Neural progenitor cell (in vitro differentiated cells): ENCODE results near the gene SYDE2. TPM values are rescaled to one million over a fixed set of nuclear protein-coding genes. Genes with fewer than 3 reads are reported as not detected.

Source experiments
- DNase-seq: peaks from one replicate; pipeline ENCODE4 v3.0.0-alpha.2; 2016; ENCODE audit warnings: low spot score
- H2AFZ ChIP-seq: fragments of 200-600 bp; sonication (generic); replicated peaks from 2 replicates; pipeline ENCODE4 v1.6.1; 2016; ENCODE audit warnings: antibody characterized with exemption
- H3F3A ChIP-seq: fragments of 200-600 bp; sonication (generic); 2 replicates; pipeline ENCODE4 v1.6.1; 2016; ENCODE audit warnings: antibody characterized with exemption, low read depth
- H3K27ac ChIP-seq: fragments of 200-600 bp; sonication (generic); 2 replicates; pipeline ENCODE4 v1.5.1; 2016; ENCODE audit warnings: mild to moderate bottlenecking
- H3K27me3 ChIP-seq: fragments of 200-600 bp; sonication (generic); 2 replicates; pipeline ENCODE4 v1.6.1; 2016; ENCODE audit warnings: mild to moderate bottlenecking, moderate library complexity
- H3K36me3 ChIP-seq: fragments of 200-600 bp; sonication (generic); 2 replicates; pipeline ENCODE4 v1.5.1; 2016
- H3K4me1 ChIP-seq: fragments of 200-600 bp; sonication (generic); 2 replicates; pipeline ENCODE4 v1.6.1; 2016; ENCODE audit warnings: mixed run types
- H3K4me2 ChIP-seq: fragments of 200-600 bp; sonication (generic); 2 replicates; pipeline ENCODE4 v1.6.1; 2016
- H3K4me3 ChIP-seq: fragments of 200-600 bp; sonication (generic); 2 replicates; pipeline ENCODE4 v1.5.1; 2016
- H3K79me2 ChIP-seq: fragments of 200-600 bp; sonication (generic); 2 replicates; pipeline ENCODE4 v1.6.1; 2016; ENCODE audit warnings: low read depth
- H3K9ac ChIP-seq: fragments of 200-600 bp; sonication (generic); 2 replicates; pipeline ENCODE4 v1.6.1; 2016
- H3K9me3 ChIP-seq: fragments of 200-600 bp; sonication (generic); 2 replicates; pipeline ENCODE4 v1.5.1; 2016; ENCODE audit warnings: low read depth
- H4K20me1 ChIP-seq: fragments of 200-600 bp; sonication (generic); 2 replicates; pipeline ENCODE4 v1.6.1; 2016; ENCODE audit warnings: low read depth
- H3K27ac Mint-ChIP-seq: 3 replicates; pipeline ENCODE4 v1.8.0; 2021; ENCODE audit warnings: mixed read lengths
- H3K27me3 Mint-ChIP-seq: 2 replicates; pipeline ENCODE4 v1.8.0; 2022; ENCODE audit warnings: low read depth, mild to moderate bottlenecking, inconsistent platforms, moderate library complexity, mixed read lengths; ENCODE audit not compliant: insufficient read depth
- H3K36me3 Mint-ChIP-seq: 3 replicates; pipeline ENCODE4 v1.8.0; 2021; ENCODE audit warnings: mixed read lengths
- H3K4me1 Mint-ChIP-seq: 3 replicates; pipeline ENCODE4 v1.8.0; 2021; ENCODE audit warnings: mixed read lengths
- H3K4me3 Mint-ChIP-seq: 3 replicates; pipeline ENCODE4 v1.8.0; 2021; ENCODE audit warnings: mild to moderate bottlenecking, moderate library complexity, mixed read lengths
- H3K9me3 Mint-ChIP-seq: 3 replicates; pipeline ENCODE4 v1.8.0; 2020; ENCODE audit warnings: mixed read lengths
- EZH2 ChIP-seq: fragments of 200-600 bp; sonication (generic); IDR thresholded peaks from 2 replicates; pipeline ENCODE4 v1.6.1; 2017; ENCODE audit warnings: antibody characterized with exemption, mild to moderate bottlenecking, moderate library complexity
- EZH2phosphoT487 ChIP-seq: fragments of 200-600 bp; sonication (generic); IDR thresholded peaks from 2 replicates; pipeline ENCODE4 v1.6.1; 2017; ENCODE audit warnings: antibody characterized with exemption
- total RNA-seq: library from RNA; depleted of rRNA; stranded (reverse); fragments of >200 nt; gene quantifications from 2 replicates; pipeline ENCODE4 v1.2.3, GENCODE V29; 2015; ENCODE audit warnings: low replicate concordance
- TF ChIP-seq, protein P1 (sequence below): fragments of 200-600 bp; sonication (generic); IDR thresholded peaks from 2 replicates; pipeline ENCODE4 v1.5.1; 2017; ENCODE audit warnings: antibody characterized with exemption, mild to moderate bottlenecking

The SYDE2 gene
- total RNA-seq, 1 donor from 2014 or later: 12.0 TPM

DNA sequence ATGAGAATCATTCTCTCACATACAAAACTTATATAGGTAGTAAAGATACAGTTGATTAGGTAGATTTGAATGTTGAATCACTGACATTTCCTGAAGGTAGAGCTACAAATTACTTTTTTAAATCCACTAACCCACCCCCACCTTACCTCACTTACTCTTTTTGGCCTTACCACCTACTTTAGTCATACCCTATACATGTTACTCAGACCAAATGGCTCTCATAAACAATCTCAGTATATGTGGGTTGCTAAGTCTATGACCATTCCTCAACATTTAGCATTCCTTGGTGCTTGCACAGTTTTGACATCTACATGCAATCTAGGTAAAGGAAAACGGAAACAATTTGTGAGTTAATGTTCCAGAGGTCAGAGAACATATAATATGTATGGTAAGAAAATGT is 26.3 kb downstream of the SYDE2 start:
- H3K27ac ChIP-seq: no peak overlapping the region
- Mint-ChIP-seq H3K9me3 (no peaks in the 10 kb centered on the region), H3K27me3 (no peaks in the 10 kb centered on the region), H3K4me3 (no peak overlapping the region), H3K36me3 (peaks cover 5% of the 10 kb centered on the region), H3K4me1 (no peaks in the 10 kb centered on the region), H3K27ac (no peak overlapping the region)
- H3K27me3 ChIP-seq: no peaks in the 10 kb centered on the region
- H2AFZ ChIP-seq: no peak overlapping the region
- H3K9ac ChIP-seq: no peak overlapping the region
- no peaks in the 10 kb centered on the region for H3K36me3 ChIP-seq
- H3K4me1 ChIP-seq: no peaks in the 10 kb centered on the region
- no peak for DNase-seq
- no peaks in the 10 kb centered on the region for H3K79me2 ChIP-seq
- no peaks in the 10 kb centered on the region for H3F3A ChIP-seq
- H3K4me2 ChIP-seq: no peak overlapping the region
- H4K20me1 ChIP-seq: no peaks in the 10 kb centered on the region
- no peaks in the 10 kb centered on the region for H3K9me3 ChIP-seq
- no peak overlapping the region for H3K4me3 ChIP-seq
- TF ChIP-seq EZH2 (no peak), EZH2phosphoT487 (no peak)
- TF ChIP-seq, protein P1, sequence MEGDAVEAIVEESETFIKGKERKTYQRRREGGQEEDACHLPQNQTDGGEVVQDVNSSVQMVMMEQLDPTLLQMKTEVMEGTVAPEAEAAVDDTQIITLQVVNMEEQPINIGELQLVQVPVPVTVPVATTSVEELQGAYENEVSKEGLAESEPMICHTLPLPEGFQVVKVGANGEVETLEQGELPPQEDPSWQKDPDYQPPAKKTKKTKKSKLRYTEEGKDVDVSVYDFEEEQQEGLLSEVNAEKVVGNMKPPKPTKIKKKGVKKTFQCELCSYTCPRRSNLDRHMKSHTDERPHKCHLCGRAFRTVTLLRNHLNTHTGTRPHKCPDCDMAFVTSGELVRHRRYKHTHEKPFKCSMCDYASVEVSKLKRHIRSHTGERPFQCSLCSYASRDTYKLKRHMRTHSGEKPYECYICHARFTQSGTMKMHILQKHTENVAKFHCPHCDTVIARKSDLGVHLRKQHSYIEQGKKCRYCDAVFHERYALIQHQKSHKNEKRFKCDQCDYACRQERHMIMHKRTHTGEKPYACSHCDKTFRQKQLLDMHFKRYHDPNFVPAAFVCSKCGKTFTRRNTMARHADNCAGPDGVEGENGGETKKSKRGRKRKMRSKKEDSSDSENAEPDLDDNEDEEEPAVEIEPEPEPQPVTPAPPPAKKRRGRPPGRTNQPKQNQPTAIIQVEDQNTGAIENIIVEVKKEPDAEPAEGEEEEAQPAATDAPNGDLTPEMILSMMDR: no peak

DNA sequence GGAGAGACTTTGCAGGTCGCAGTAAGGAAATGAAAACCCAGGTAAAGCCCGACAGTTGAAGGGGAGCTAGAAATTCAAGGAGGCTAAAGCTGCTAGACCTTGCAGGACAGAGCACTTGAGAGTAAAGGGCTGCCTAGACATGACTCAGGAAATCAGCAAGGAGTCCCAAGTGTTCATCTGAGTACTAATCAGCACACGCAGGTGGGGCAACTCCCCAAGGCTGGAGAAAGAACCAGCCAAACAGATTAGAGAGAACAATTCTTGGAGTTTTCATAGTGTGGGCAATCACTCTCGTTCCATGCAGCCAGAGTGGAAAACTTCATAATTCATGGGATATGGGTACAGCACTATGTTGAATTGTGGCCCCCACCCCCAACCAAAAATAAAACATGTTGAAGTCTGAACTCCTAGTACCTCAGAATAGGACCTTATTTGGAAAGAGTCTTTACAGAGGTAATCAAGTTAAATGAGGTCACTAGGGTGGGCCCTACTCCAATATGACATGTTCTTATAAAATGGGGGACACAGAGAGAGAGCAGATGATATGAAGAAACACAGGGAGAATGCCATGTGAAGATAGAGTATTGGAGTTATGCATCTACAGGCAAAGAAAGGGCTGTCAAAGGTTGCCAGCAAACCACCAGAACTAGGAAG is 28.0 kb downstream of the SYDE2 start:
- Histone ChIP-seq H3K9me3 (no peaks in the 10 kb centered on the region), H2AFZ (no peak overlapping the region), H3F3A (no peaks in the 10 kb centered on the region), H3K27ac (no peak overlapping the region), H3K27me3 (no peaks in the 10 kb centered on the region), H3K79me2 (no peaks in the 10 kb centered on the region), H4K20me1 (no peaks in the 10 kb centered on the region), H3K9ac (no peak overlapping the region), H3K36me3 (no peaks in the 10 kb centered on the region), H3K4me3 (no peak overlapping the region), H3K4me2 (no peak overlapping the region), H3K4me1 (no peaks in the 10 kb centered on the region)
- Mint-ChIP-seq H3K27me3 (no peaks in the 10 kb centered on the region), H3K4me1 (no peaks in the 10 kb centered on the region), H3K36me3 (peaks cover 5% of the 10 kb centered on the region), H3K27ac (no peak overlapping the region), H3K9me3 (no peaks in the 10 kb centered on the region), H3K4me3 (no peak overlapping the region)
- DNase-seq: no peak
- TF ChIP-seq, protein P1: no peak
- no peak for TF ChIP-seq EZH2phosphoT487
- TF ChIP-seq EZH2: no peak

DNA sequence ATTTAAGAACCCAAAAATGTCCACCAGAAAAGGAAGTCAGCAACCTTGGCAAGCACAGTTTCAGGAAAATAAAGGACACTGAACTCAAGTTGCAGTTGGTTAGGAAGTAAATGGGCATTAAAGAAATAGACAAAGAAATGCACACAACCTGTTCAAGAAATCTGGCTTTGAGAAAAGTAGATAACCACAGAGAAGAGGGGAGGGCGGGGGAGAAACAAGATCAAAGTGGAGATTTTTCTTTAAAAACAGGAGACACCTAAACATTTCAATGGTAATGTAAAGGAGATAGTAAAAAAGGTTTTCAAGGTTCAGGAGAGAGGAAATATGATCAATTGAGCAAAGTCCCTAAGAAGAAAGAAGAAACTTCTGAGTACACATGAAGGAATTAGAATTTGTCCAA is 29.1 kb downstream of the SYDE2 start:
- no peaks in the 10 kb centered on the region for H3K79me2 ChIP-seq

More for the DNA sequence above, 29.1 kb downstream of the SYDE2 start:
- Histone ChIP-seq H3K27ac (no peak overlapping the region), H3K9ac (no peak overlapping the region), H3K9me3 (no peaks in the 10 kb centered on the region), H3K4me2 (no peak overlapping the region), H3K27me3 (no peaks in the 10 kb centered on the region), H3K36me3 (no peaks in the 10 kb centered on the region), H3F3A (no peaks in the 10 kb centered on the region), H3K4me1 (no peaks in the 10 kb centered on the region), H2AFZ (no peak overlapping the region), H3K4me3 (no peak overlapping the region), H4K20me1 (no peaks in the 10 kb centered on the region)
- DNase-seq: no peak
- H3K4me3 Mint-ChIP-seq: no peak overlapping the region
- TF ChIP-seq EZH2phosphoT487: no peak
- no peak for TF ChIP-seq EZH2
- TF ChIP-seq, protein P1: no peak
- H3K9me3 Mint-ChIP-seq: no peaks in the 10 kb centered on the region
- H3K27me3 Mint-ChIP-seq: no peaks in the 10 kb centered on the region
- H3K36me3 Mint-ChIP-seq: peaks cover 5% of the 10 kb centered on the region
- H3K4me1 Mint-ChIP-seq: no peaks in the 10 kb centered on the region
- H3K27ac Mint-ChIP-seq: no peak overlapping the region
